HFFc6 (cell line): ENCODE results near the gene ZNF804A. TPM values are rescaled to one million over a fixed set of nuclear protein-coding genes. Genes with fewer than 3 reads are reported as not detected.

Experiments
- DNase-seq: peaks from one replicate; pipeline ENCODE4 v3.0.0-alpha.2; 2018
- H3K27ac Mint-ChIP-seq: 2 replicates; pipeline ENCODE4 v1.8.0; 2020; ENCODE audit warnings: mild to moderate bottlenecking, mixed read lengths
- H3K27me3 Mint-ChIP-seq: 2 replicates; pipeline ENCODE4 v1.8.0; 2021; ENCODE audit warnings: mild to moderate bottlenecking, moderate library complexity, mixed read lengths; ENCODE audit not compliant: insufficient read depth
- H3K36me3 Mint-ChIP-seq: 2 replicates; pipeline ENCODE4 v1.8.0; 2021; ENCODE audit warnings: low read depth, mixed read lengths
- H3K4me1 Mint-ChIP-seq: 2 replicates; pipeline ENCODE4 v1.8.0; 2020; ENCODE audit warnings: low read depth, mixed read lengths
- H3K4me3 Mint-ChIP-seq: 2 replicates; pipeline ENCODE4 v1.8.0; 2020; ENCODE audit warnings: mild to moderate bottlenecking, moderate library complexity, mixed read lengths
- H3K9me3 Mint-ChIP-seq: 2 replicates; pipeline ENCODE4 v1.8.0; 2020; ENCODE audit warnings: mild to moderate bottlenecking, mixed read lengths
- CTCF ChIP-seq: fragments of 200-600 bp; sonication (generic); IDR thresholded peaks from 2 replicates; pipeline ENCODE4 v1.5.0; 2021; ENCODE audit warnings: antibody characterized with exemption, mild to moderate bottlenecking
- long read RNA-seq: library from polyadenylated mRNA; unstranded; transcript quantifications from one replicate; pipeline ENCODE4 v2.0.0, GENCODE V29; 2019
- total RNA-seq, 6 experiments: library from RNA; stranded (reverse); fragmentation: NEBNext Ultra II Directional; extraction: Animal tissue kit (Norgen Biotek cat#: 25700); gene quantifications; 2 replicates in 1 of 6; 3 replicates in 5 of 6; pipeline ENCODE4 v1.2.3, GENCODE V29; 2021

The ZNF804A gene
- total RNA-seq = under 1 TPM in 5 of 6 experiments, not detected in 1; 0.03 to 0.13 (median 0.05) TPM
- long read RNA-seq = 0 reads

GRCh38 chr2:184598316-184599053 lies at the start of gene ZNF804A:
TSS of gene ZNF804A (plus strand) at chr2:184598529. CDS start at chr2:184598960, 431 bp downstream.
- Mint-ChIP-seq H3K9me3 (no peaks in the 10 kb centered on the region), H3K4me1 (peaks cover 21% of the 10 kb centered on the region), H3K27ac (0 out of 2 replicates have a peak within 1 kb of the TSS, but pooled peaks have one; percentile 7), H3K4me3 (peak within 1 kb of the TSS; percentile 84), H3K36me3 (no peaks in the 10 kb centered on the region), H3K27me3 (peaks cover 7% of the 10 kb centered on the region; the same call in 1 of the 2 replicates)
- no peak for DNase-seq
- TF ChIP-seq CTCF = no peak

- H3K27me3 Mint-ChIP-seq = no peaks in the 10 kb centered on the region
- DNase-seq = no peak
- H3K9me3 Mint-ChIP-seq = peaks cover 14% of the 10 kb centered on the region; the same call in 1 of the 2 replicates
- TF ChIP-seq CTCF = no peak
- H3K4me1 Mint-ChIP-seq = no peaks in the 10 kb centered on the region
- no peaks in the 10 kb centered on the region for H3K36me3 Mint-ChIP-seq
- H3K4me3 Mint-ChIP-seq = no peak overlapping the region
- H3K27ac Mint-ChIP-seq = no peak overlapping the region
Observed at GRCh38 chr2:184549153-184549552, 49.2 kb upstream of the ZNF804A start.

- Mint-ChIP-seq H3K9me3 (peaks cover 14% of the 10 kb centered on the region; the same call in 1 of the 2 replicates), H3K27me3 (no peaks in the 10 kb centered on the region), H3K27ac (no peak overlapping the region), H3K4me3 (no peak overlapping the region), H3K36me3 (no peaks in the 10 kb centered on the region), H3K4me1 (no peaks in the 10 kb centered on the region)
- TF ChIP-seq CTCF = no peak
- no peak for DNase-seq
Observed at GRCh38 chr2:184551626-184552025, 46.7 kb upstream of the ZNF804A start.

GRCh38 chr2:184554736-184555135 lies 43.6 kb upstream of the ZNF804A start:
- no peak for TF ChIP-seq CTCF
- no peak overlapping the region for H3K4me3 Mint-ChIP-seq
- H3K4me1 Mint-ChIP-seq = no peaks in the 10 kb centered on the region
- DNase-seq = no peak
- H3K27ac Mint-ChIP-seq = no peak overlapping the region
- H3K36me3 Mint-ChIP-seq = 0 out of 2 replicates have a peak, but pooled peaks cover 2% of the 10 kb centered on the region
- H3K9me3 Mint-ChIP-seq = peaks cover 22% of the 10 kb centered on the region; the same call in 1 of the 2 replicates
- H3K27me3 Mint-ChIP-seq = 0 out of 2 replicates have a peak, but pooled peaks cover 2% of the 10 kb centered on the region

GRCh38 chr2:184555352-184555751 lies 43.0 kb upstream of the ZNF804A start:
- Mint-ChIP-seq H3K4me1 (no peaks in the 10 kb centered on the region), H3K27me3 (0 out of 2 replicates have a peak, but pooled peaks cover 2% of the 10 kb centered on the region), H3K4me3 (no peak overlapping the region), H3K9me3 (peaks cover 23% of the 10 kb centered on the region; the same call in 1 of the 2 replicates), H3K36me3 (0 out of 2 replicates have a peak, but pooled peaks cover 3% of the 10 kb centered on the region), H3K27ac (no peak overlapping the region)
- DNase-seq = no peak
- TF ChIP-seq CTCF = no peak
